Activated naive CD4-positive, alpha-beta T cell treated with anti-CD3 and anti-CD28 coated beads, Interleukin-2, amount 50 U/mL, for 24 hours (primary cell): Measurements from ENCODE around the gene ERAP2.

Experiments used
- H3K27ac Mint-ChIP-seq: one replicate; pipeline ENCODE4 v1.8.0; 2021; ENCODE audit warnings: mild to moderate bottlenecking, mixed read lengths
- H3K27me3 Mint-ChIP-seq: one replicate; pipeline ENCODE4 v1.8.0; 2021; ENCODE audit warnings: mixed read lengths
- H3K36me3 Mint-ChIP-seq: one replicate; pipeline ENCODE4 v1.8.0; 2021; ENCODE audit warnings: mixed read lengths
- H3K4me1 Mint-ChIP-seq: one replicate; pipeline ENCODE4 v1.8.0; 2021; ENCODE audit warnings: mixed read lengths
- H3K4me3 Mint-ChIP-seq: one replicate; pipeline ENCODE4 v1.8.0; 2021; ENCODE audit warnings: mild to moderate bottlenecking, mixed read lengths
- H3K9me3 Mint-ChIP-seq: one replicate; pipeline ENCODE4 v1.8.0; 2021; ENCODE audit warnings: mixed read lengths

Gene ERAP2

DNA sequence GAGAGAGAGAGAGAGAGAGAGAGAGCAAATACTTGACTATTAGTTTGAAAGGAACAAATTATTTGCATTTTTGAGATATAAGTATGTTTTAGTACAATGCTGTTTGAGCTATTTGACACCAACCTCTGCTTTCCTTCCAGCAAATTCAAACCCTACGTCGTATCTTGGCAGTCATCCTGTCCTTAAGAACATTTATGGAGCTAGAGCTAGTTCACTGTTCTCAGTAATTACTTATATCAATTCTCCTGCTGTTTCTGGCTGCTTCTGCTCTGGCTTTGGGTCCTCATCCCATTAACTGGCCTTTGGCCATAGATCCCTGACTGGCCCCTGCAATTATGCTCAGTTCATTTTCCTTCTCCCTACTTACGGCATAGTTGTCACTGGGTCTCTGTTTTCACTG lies 19.9 kb upstream of the ERAP2 start:
- H3K27me3 Mint-ChIP-seq: no peaks in the 10 kb centered on the region
- no peaks in the 10 kb centered on the region for H3K9me3 Mint-ChIP-seq
- H3K36me3 Mint-ChIP-seq: no peaks in the 10 kb centered on the region
- H3K27ac Mint-ChIP-seq: no peak overlapping the region
- H3K4me3 Mint-ChIP-seq: no peak overlapping the region
- peaks cover 4% of the 10 kb centered on the region for H3K4me1 Mint-ChIP-seq

DNA sequence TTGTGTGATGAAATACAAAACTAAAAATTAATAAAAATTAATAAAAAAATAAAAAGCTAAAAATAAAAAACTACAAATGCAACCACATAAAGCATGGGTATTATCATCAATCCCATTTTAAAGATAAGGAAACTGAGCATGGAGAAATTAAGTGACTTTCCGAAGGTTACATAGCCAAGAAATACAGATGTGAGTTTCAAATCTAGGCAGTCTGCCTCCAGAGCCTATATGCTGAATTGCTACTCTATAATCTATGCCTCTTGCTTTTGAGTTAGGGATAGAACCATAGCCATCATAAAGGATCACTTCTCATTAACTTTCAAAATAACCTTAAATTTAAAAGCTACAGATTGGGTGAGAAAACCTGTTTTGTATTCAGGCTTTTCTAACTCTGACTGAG lies 18.8 kb upstream of the ERAP2 start:
- H3K9me3 Mint-ChIP-seq: no peaks in the 10 kb centered on the region
- no peaks in the 10 kb centered on the region for H3K27me3 Mint-ChIP-seq
- H3K27ac Mint-ChIP-seq: no peak overlapping the region
- no peaks in the 10 kb centered on the region for H3K36me3 Mint-ChIP-seq
- peaks cover 4% of the 10 kb centered on the region for H3K4me1 Mint-ChIP-seq
- no peak overlapping the region for H3K4me3 Mint-ChIP-seq

DNA sequence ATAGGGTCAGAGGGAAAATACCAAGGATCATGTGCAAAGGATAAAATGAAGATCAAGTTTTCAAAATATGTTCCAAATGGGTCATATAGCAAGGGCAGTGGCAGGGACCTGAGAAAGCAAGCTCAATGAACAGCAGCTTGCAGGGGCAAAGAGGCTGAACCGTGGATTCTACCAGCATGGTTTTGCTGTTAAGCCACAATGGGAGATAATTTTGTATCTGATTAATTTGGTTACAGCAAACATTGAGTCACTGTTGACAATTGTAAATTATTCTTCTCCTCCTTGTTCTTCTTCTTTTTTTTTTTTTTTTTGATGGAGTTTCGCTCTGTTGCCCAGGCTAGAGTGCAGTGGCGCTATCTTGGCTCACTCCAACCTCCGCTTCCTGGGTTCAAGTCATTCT lies 18.4 kb upstream of the ERAP2 start:
- H3K27me3 Mint-ChIP-seq: no peaks in the 10 kb centered on the region
- H3K4me3 Mint-ChIP-seq: no peak overlapping the region
- H3K36me3 Mint-ChIP-seq: no peaks in the 10 kb centered on the region
- H3K4me1 Mint-ChIP-seq: peaks cover 4% of the 10 kb centered on the region
- H3K27ac Mint-ChIP-seq: no peak overlapping the region
- no peaks in the 10 kb centered on the region for H3K9me3 Mint-ChIP-seq

DNA sequence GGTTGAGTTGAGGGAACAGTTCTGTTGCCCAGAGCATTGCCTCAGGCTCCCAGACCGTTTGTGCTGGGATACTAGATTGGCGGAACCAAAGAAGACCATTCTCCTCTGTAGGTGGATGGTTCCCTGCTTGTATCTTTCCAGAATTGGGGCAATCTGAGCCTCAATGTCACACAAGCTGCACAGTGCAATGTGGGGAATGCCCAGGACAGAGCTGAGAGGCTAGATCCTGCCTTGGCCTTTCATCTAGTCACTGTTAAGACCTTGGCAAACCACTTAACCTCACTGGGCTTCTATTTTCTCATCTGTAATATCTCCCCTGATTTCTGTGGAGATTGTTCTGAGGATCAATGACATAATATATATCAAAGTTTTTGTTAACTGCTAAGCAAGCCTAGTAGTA lies 16.9 kb upstream of the ERAP2 start:
- H3K4me3 Mint-ChIP-seq: no peak overlapping the region
- H3K4me1 Mint-ChIP-seq: no peaks in the 10 kb centered on the region
- H3K9me3 Mint-ChIP-seq: no peaks in the 10 kb centered on the region
- no peaks in the 10 kb centered on the region for H3K36me3 Mint-ChIP-seq
- no peaks in the 10 kb centered on the region for H3K27me3 Mint-ChIP-seq
- H3K27ac Mint-ChIP-seq: no peak overlapping the region

DNA sequence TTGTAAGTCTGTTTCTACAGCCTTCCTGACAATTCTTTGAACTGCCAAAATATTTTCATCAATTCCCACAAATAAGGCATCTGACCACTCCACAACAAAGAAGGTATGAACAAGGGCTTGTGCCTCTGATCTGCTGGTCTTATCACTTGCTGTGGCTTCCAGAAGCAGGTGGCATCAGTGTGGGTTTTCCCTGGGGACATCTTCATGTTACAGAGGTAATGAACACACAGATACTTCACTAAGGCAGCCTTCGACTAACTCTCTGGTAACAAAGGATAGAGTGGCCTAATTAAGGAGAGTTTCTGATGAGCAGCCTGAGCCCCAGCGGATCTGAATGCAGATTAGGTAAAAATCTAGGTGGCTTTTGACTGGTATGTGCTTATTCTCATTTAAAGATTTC lies 15.2 kb upstream of the ERAP2 start:
- Mint-ChIP-seq H3K4me3 (no peak overlapping the region), H3K36me3 (no peaks in the 10 kb centered on the region), H3K27me3 (peaks cover 2% of the 10 kb centered on the region), H3K9me3 (no peaks in the 10 kb centered on the region), H3K4me1 (no peaks in the 10 kb centered on the region), H3K27ac (no peak overlapping the region)

DNA sequence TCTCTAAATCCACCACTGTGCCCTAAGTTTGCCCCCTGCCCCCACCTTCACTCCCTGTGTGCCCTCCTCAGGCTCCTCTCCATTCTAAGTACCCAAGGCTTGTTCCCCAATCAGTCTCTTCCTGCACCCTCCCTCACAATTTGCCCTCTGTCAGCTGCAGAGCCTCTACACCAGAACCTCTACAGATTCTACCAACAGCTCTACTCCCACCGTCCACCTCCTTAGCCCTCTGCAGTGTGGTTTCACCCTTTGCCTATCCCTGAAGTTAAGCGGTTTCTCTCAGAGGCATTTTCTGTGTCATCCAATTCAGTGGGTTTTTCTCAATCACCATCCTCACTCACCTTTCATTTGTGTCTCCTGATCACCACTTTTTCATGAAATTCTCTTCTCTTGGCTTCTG lies 13.2 kb upstream of the ERAP2 start:
- Mint-ChIP-seq H3K4me1 (no peaks in the 10 kb centered on the region), H3K4me3 (no peak overlapping the region), H3K27ac (no peak overlapping the region)

DNA sequence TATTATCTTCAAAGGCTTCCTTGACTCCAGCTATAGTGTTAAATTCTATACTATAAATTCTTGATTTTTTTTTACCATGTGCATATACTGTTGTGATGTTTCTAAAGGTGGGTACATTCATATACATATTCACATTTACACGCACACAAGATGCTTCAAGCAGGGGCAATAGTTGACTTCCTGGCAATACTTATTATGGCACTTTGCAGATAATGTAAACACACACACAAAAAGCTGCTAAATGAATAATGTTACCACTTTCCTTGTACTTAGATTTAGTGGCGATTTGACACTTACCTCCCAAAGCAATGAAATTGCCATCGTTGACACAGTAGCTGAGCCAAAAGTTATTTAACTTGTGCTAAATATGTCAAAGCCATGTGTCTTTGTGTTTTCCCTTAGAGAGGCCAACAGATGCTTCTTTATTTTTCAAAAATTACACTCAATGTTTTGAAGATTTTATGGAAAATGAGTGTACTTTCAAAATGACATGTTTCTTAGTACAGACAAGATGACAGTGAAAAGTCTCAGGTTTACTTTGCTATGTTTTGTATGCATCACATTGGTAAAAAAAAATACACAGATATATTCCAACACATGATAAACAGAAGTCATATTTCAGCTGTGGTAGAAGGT lies 12.2 kb upstream of the ERAP2 start:
- Mint-ChIP-seq H3K4me3 (no peak overlapping the region), H3K9me3 (no peaks in the 10 kb centered on the region), H3K4me1 (peaks cover 5% of the 10 kb centered on the region), H3K27me3 (peaks cover 2% of the 10 kb centered on the region), H3K27ac (no peak overlapping the region), H3K36me3 (no peaks in the 10 kb centered on the region)

More for the DNA sequence above, 13.2 kb upstream of the ERAP2 start:
- Mint-ChIP-seq H3K9me3 (no peaks in the 10 kb centered on the region), H3K27me3 (peaks cover 2% of the 10 kb centered on the region), H3K36me3 (no peaks in the 10 kb centered on the region)

DNA sequence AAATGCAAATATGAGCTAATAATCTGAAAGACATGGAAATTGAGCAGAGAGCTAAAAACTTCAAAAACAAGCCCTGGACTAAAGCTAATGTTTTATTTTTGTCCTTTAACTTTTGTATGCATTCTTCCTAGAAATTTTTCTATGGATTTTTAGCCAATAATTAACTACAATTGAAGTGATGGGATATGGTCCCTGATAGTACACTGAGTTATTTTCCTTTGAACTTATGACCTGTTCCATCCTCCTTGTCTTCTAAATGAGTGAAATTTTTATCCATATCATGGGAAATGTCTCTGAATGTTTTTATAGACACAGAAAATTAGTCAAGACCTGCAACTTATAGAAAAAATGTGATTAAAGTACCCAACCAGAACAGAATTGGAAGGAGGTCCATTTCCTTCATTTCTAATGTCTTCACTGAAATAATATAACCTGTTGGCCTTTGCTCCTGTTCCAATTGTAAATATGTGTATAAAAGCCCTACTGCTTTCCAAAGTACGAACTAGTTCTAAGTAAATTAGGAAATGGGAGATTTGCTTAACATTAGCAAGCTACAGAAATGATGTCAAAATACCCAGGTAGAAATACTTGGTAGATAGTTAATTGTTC lies 11.3 kb upstream of the ERAP2 start:
- H3K27ac Mint-ChIP-seq: no peak overlapping the region
- H3K9me3 Mint-ChIP-seq: no peaks in the 10 kb centered on the region
- H3K36me3 Mint-ChIP-seq: no peaks in the 10 kb centered on the region
- H3K4me1 Mint-ChIP-seq: peaks cover 15% of the 10 kb centered on the region
- no peak overlapping the region for H3K4me3 Mint-ChIP-seq
- peaks cover 2% of the 10 kb centered on the region for H3K27me3 Mint-ChIP-seq

DNA sequence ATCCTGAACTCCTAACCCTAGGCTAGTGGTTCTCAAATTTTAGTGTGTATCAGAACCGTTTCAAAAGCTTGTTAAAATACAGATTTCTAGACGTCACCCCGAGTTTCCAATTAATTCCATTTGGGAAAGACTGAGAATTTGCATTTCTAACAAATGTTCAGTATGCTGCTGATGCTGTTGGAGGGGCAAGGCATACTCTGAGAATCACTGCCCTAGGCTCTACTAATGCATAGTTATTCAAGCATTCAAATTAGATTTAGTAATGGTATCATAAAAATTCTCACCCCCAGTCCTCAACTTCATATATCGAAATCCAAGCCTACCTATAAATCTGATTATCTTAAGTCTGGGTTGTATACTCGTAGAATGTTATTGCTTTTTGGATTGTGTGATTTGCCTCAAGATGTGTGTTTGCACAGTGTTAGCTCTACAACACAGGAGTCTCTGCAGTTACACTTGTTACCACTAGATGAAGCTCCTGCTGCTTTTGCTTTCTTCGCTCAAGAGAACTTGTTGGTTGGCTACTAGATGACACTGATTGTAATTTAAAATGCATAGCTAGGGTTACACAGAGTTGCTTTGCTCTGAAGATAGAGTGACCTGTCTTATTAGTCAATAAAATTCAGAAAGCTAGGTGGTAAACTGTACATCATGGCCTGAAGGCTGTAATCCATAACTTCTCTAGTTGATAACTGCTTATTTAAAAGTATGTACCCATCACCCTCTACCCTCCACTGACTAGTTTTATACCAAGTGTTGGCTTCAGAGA lies 7.5 kb upstream of the ERAP2 start:
- Mint-ChIP-seq H3K4me3 (no peak overlapping the region), H3K9me3 (no peaks in the 10 kb centered on the region), H3K27me3 (peaks cover 2% of the 10 kb centered on the region), H3K36me3 (no peaks in the 10 kb centered on the region), H3K27ac (peak overlapping the region; percentile 60), H3K4me1 (peaks cover 47% of the 10 kb centered on the region)

DNA sequence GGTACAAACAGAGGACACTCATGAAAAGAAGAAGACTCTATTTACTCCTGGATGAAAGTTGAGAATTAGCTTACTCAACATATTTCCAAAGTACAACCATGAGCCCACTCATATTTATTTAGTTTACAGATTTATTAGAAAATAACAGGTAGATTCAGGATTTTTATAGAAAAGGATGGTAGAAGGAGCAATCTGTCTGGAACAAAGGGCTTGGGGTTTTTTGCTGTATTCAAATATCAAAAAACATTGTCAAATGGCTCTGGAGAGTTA lies 7.0 kb upstream of the ERAP2 start:
- H3K27ac Mint-ChIP-seq: peak overlapping the region; percentile 60
- no peak overlapping the region for H3K4me3 Mint-ChIP-seq
- peaks cover 52% of the 10 kb centered on the region for H3K4me1 Mint-ChIP-seq
- peaks cover 2% of the 10 kb centered on the region for H3K27me3 Mint-ChIP-seq
- H3K36me3 Mint-ChIP-seq: no peaks in the 10 kb centered on the region
- no peaks in the 10 kb centered on the region for H3K9me3 Mint-ChIP-seq

DNA sequence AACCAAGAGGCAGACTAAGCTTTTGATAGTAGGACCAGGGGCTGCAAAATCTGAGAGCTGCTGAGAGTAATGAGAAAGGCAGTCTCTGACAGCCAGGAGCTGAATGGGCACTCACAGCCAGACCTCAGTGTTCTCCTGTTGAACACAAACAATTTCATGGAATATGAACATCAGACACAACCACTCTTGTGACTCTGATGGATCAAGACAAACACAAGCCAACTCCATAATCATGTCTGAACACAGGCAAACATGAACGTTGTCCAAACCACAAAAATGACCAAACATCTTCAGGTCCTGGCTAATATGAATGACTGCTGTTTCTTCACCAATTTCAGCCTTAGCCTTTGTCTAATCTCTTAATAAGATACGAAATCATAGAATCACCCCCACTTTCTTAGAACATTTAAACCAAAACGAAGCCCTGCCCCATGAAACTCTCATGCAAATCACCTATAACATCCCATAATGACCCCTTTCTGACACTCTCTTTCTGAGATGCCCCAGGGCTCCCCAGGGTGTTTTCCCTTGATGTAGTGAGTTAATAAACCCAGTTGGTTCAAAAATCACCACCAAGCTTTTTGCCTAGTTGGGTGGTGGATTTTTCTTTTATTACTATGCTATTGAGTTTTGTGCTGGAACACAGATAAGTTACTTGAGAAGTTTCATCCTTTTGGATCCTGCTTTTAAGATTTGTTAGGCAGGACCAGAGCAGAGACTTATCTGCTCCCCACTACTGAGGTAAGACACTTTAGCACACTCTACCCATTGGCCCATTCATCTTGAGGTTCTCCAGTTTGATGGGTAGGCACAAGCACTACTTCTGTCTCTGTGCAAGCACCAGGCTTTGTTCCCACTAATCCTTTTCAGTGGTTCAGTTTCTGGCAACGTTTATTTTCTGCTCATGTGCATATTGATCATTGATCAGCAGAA lies 5.9 kb upstream of the ERAP2 start:
- peaks cover 63% of the 10 kb centered on the region for H3K4me1 Mint-ChIP-seq
- H3K36me3 Mint-ChIP-seq: no peaks in the 10 kb centered on the region

DNA sequence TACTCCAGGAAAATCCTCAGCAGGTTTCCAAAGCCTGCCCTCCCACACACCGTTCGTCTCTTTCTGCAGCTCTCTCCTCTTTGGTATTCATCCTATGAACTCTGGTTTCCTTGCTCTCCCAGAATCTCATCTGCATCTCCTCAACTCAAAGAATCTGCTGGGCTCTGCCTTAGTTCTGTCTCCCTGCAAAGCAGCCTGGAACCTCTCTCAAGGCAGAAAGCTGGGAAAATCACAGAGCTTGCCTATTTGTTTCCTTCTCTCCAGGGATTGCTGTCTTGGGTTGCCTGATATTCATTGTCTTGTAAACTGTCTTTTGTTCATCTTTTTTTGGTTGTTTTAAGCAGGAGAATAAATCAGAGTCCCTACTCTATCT lies 5.3 kb upstream of the ERAP2 start:
- Mint-ChIP-seq H3K27me3 (no peaks in the 10 kb centered on the region), H3K9me3 (no peaks in the 10 kb centered on the region), H3K27ac (peak overlapping the region; percentile 86), H3K4me1 (peaks cover 69% of the 10 kb centered on the region), H3K36me3 (no peaks in the 10 kb centered on the region), H3K4me3 (peak overlapping the region; percentile 74)

More for the DNA sequence above, 5.9 kb upstream of the ERAP2 start:
- peaks cover 2% of the 10 kb centered on the region for H3K27me3 Mint-ChIP-seq
- no peaks in the 10 kb centered on the region for H3K9me3 Mint-ChIP-seq
- peak overlapping the region; percentile 86 for H3K27ac Mint-ChIP-seq
- H3K4me3 Mint-ChIP-seq: peak overlapping the region; percentile 74

DNA sequence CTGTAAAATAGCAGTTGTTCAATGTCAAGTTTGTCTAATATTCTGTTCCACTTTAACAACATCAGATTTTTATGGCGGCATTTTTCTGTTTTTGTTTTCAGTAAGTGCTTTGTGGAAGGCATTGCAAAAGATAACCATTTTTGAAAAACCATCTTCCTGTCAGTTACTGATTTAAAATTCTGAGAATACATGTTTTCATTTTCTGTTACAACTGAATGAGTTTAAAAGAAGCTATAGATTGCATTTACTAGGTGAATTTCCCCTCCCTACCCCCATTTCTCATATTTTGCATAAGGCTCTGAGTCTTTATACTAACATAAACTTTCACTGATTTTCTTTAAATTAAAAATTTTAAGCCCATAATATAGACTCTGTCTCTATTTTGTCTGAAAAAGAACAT lies 4.6 kb upstream of the ERAP2 start:
- H3K4me3 Mint-ChIP-seq: peak overlapping the region; percentile 74

DNA sequence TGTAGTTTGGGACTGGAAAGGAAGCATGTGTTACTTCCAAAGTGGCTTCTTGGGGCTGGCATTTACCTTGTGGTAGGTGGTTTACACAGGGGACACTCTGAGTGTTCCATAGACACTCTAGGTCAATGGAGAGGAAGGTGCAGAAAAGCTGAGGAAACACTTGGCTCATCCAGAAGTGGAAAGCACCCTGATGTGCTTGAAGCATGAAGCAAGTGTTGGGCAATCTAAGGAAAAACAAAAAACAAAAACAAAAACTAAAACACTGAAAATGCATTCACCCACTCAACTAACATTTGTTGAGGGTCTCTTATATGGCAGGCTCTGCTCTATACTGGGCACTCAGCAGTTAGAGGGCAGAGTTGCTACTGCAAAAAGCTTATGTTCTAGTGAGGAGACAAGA lies 2.9 kb upstream of the ERAP2 start:
- peaks cover 74% of the 10 kb centered on the region for H3K4me1 Mint-ChIP-seq
- H3K9me3 Mint-ChIP-seq: no peaks in the 10 kb centered on the region
- no peaks in the 10 kb centered on the region for H3K36me3 Mint-ChIP-seq
- H3K27me3 Mint-ChIP-seq: no peaks in the 10 kb centered on the region
- H3K4me3 Mint-ChIP-seq: peak overlapping the region; percentile 61
- peak overlapping the region; percentile 88 for H3K27ac Mint-ChIP-seq

More for the DNA sequence above, 4.6 kb upstream of the ERAP2 start:
- no peaks in the 10 kb centered on the region for H3K9me3 Mint-ChIP-seq
- peaks cover 70% of the 10 kb centered on the region for H3K4me1 Mint-ChIP-seq
- H3K27me3 Mint-ChIP-seq: no peaks in the 10 kb centered on the region
- no peaks in the 10 kb centered on the region for H3K36me3 Mint-ChIP-seq
- H3K27ac Mint-ChIP-seq: peak overlapping the region; percentile 36

DNA sequence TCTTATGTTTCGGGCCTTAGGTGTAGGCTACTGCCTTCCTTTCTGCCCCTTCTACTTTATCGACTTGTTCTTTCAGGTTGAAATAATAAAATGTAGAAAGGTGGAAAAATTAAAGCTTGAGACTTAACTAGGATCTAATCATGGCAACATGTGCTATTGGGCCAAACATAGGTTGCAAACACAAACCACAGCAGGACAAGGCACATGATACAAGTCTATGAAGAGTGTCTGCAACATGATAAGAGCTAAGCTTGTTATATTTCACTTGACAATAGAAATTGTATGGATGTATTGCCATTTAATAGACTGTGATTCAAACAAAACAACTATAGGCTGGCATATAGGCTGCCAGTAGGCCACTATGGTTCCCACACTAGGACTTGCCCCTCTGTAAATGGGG lies 1.7 kb upstream of the ERAP2 start:
- no peaks in the 10 kb centered on the region for H3K9me3 Mint-ChIP-seq
- peak overlapping the region; percentile 61 for H3K4me3 Mint-ChIP-seq
- H3K27ac Mint-ChIP-seq: peak overlapping the region; percentile 88
- H3K27me3 Mint-ChIP-seq: no peaks in the 10 kb centered on the region
- H3K4me1 Mint-ChIP-seq: peaks cover 68% of the 10 kb centered on the region
- peaks cover under 1% of the 10 kb centered on the region for H3K36me3 Mint-ChIP-seq
